Pulmonary artery endothelial cell (primary cell): ENCODE data around the gene RAPGEF1. TPM values are rescaled to one million over a fixed set of nuclear protein-coding genes. Genes with fewer than 3 reads are reported as not detected.
"Not testable (repeated sequence)": the region's sequence is repeated elsewhere in the genome, so short reads cannot be mapped to it uniquely, and the experiment has no call there.

Experiments used
- DNase-seq: peaks from one replicate; pipeline ENCODE4 v3.0.0-alpha.2; 2011; ENCODE audit warnings: low read depth, low spot score
- total RNA-seq: library from RNA; depleted of rRNA; stranded (reverse); fragments of >200 nt; gene quantifications from 2 replicates; pipeline ENCODE4 v1.2.3, GENCODE V29; 2014

The RAPGEF1 gene
- total RNA-seq, 1 donor from 2014 or later, result 49.3 TPM

DNA sequence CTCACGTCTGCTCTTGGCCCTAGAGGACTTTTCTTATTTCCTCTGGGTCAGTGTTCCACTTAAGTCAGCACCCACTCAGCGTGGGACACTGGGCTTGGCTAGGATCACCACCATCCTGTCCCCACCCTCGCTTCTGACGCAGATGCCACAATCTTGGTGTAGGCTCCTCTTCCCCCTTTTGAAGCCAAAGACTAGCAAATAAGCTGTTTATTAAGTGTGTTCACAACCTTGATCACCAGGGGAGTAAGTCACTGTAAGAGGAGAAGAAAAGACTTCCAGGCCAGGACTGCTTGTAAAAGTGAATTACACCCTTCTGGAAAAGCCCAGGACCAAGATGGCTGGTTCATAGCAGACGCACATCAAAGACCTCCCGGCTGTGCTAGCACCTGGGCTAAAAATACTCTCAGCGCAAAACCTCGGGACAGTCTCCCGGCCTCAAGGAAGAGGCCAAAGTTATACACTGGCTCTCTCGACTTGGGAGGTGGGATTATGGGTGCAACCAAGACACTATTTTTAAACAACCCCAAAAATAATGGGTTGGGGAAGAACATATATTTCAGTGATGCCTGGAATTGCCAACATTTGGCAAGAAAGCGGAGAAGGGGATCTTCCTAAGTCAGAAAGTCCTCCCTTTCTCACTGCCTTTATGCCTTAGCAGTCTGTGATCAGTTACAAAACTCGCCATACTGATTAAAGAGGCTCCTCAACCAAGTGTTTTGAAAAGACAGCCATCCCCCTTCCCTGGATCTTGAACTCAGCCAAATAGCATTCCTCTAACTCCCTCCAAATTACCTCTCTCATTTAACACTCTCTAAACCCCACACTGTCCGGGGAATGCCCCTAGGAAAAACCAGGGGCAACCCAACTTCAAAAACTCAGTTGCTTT is 69.4 kb downstream of the RAPGEF1 start:
- DNase-seq, result no peak

DNA sequence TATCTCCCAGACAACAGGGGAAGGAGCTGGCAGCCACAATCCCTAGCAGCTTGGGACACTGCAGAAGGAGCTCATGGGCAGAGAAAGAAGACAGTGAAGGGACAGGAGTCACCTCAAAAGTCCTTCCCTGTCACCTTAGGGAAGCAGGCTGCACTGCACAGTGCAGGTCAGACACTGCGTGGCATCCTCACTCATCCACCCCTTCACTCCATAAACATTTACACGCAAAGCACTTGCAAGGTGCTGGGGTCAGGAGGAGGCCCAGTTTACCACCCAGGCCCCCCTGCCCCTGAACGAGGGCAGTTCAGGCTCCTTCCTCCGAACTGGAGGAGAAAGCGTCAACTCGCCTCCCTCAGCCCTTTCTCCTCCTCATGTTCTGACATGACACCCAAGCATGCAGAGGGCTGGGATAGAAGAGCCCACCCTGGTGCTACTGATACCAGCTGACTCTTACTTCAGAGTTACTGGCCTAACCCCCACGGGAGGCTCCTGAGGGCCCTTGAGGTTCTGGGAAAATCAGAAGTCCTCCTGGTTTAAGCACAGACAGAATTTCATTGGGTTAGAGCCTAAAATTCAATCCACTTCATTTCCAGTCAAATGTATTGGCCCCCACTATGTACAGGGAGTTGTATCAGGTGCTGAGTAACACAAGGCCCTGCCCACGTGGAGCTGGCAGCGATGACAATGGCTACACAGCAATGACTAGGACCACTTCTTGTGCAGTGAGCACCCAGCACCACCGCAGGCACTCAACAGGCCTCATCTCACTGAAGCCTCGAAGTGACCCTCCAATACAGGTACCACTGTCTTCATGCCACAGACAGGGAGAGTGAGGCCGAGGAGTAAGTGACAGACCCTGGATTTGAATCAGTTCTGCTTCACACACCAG is 70.4 kb downstream of the RAPGEF1 start:
- no peak for DNase-seq

DNA sequence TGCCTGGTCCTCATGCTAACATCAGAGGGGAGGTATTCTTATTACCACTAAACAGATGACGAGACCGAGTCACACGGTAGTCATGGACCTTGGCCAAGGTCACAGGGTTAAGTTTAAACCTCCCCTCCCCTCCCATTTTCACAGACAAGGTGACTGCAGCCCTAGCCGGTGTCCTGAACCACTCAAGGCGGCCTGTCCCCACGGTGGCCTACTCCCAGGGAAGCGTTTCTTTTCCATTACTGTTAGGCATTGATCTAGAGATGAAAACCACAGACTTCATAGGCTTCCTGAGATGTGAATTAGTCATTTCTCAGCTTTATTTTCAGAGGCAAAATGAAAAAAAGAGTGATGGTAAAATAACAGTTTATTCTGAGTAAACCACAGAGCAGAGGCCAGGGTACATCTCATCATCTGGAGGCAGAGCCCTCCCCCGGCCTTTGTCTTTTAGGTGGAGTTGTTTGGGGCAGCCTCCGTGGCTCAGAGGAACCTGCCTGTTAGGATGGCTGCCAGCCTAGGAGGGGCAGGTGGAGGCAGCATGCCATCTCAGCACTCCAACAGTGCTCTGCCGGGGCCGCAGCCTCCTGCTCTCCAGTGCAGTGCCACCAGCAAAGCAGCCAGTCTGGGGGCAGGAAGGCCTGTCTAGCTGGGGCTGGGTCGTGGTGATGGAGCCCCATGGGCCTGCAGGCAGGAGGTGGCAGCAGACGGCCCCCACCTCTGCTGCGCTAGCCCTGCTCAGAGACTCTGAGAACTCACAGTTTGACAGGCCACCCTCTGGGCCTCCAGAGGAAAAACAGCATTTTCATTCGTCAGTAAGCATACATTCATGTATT is 71.2 kb downstream of the RAPGEF1 start:
- DNase-seq, result no peak

DNA sequence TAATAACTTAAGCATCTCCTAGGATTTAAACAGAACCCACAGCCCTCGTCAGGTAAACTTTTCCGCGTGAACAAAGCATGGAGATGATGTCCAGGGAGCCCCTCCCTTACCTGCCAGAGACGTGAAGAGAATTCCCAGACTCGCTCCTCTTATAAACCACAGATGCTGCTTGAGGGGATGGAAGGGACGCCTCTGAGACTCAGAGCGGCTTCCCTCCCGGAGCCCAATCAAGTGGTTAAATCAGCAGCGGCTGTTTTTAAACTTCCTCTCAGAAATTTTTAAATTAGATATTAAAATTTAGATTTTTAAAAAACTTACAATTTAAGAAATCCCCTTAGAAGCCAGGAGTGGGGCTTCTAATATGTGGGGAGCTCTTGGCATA is 71.8 kb downstream of the RAPGEF1 start:
- DNase-seq, result no peak

DNA sequence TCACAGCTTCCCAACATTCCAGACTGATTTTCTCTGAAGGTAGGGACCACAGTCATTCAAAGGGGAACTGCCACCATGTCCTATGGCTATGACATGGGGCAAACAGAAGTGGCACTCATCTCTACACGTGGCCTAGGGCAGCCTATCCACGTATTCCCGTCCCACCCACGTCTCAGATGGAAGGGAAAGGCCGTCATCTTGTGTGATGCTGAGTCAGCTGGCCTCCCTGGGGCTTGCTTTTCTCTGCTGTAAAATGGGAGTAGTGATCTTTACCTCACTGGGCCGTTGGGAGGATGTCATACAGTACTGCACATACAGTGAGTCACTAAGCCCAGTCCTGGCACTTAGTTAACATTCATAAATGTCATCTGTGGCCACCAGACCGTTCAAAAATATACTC is 72.3 kb downstream of the RAPGEF1 start:
- DNase-seq, result no peak

DNA sequence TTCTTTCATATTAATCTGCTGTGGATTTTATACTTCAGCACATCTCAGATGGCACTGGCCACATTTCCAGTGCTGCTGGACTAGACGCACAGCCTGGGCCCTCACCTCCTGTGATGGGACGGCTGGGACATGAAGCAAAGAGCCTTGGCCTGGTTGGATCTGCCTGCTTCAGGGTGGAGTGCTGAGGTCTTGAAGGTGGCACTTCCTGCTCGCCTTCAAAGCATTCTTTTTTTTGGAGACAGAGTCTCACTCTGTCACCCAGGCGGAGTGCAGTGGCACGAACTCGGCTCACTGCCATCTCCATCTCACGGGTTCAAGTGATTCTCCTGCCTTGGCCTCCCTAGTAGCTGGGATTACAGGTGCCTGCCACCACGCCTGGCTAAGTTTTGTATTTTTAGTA is 73.1 kb downstream of the RAPGEF1 start:
- DNase-seq, result no peak

DNA sequence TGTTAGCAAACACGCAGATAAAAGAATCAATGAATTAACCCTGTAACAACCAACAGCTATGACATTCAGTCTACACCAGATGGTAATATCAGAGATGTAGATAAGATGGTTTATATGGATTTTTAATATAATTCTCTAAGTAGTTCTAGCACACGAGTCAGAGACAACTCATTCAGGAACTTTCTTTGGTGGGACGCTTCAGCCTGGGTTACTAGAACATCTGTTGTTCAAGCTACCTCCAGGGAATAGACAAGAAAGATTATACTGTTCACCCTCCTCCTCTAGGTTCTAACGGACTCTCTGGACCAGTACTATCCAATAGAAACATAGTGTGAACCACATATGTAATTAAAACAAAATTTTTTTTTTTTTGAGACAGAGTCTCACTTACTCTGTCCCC is 73.8 kb downstream of the RAPGEF1 start:
- no peak for DNase-seq

DNA sequence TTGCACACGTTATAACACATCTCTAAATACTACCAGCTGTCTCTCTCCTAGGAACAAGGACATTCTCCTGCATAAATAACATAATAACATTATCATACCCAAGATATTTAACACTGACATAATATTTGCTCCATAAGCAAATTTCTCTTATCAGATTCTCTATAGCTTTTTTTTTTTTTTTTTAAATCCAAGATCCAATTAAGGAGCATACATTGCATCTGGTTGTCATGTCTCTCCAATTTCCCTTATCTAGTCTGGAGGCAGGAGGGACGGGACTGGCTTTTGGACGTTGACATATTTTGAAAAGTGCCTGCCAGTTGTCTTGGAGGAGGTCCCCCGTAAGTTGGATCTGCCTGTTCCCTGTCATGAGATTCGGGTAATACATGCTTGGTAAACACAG is 76.6 kb downstream of the RAPGEF1 start:
- DNase-seq, result no peak

DNA sequence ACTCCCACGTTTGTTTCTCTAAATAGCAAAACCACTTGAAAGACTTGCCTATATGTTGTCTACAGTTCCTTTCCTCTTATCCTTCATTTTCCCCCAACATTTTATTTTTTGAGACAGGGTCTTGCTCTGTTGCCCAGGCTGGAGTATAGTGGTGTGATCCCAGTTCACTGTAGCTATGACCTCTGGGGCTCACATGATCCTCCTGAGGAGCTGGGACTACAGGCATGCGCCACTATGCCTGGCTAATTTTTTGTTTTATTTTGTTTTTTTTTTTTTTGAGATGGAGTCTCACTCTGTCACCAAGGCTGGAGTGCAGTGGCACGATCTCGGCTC is 77.6 kb downstream of the RAPGEF1 start:
- not testable (repeated sequence) for DNase-seq

DNA sequence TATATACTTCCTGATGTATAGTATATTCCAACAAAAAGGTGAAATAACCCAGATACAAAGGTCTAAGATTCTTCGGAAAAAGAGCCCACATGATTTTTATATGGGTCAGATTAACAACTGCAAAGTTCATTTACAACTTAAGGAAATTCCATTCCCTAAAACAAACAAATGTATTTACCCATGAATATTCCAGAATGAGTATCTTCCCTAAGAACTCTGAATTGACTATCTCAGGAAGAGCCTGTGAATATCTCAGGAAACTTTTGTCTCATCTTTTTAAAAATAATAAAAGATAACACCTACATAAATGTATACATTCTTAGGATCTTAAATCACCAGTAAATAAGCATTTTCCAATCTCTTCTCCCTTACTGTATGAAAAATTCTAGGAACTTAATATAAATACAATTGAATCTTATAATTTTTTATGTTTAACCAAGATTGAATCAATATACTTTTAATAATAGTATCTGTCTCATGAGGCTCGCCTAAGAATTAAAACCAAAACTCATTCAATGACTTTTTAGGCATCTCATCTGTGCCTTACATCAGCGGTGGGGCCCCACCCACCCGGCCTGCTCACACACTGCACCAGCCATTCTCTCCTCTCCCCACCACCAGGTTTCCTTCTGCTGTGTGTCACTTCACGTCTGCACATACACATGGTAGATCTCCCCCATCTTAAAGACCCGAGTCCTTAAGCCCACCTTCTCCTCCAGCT is 78.1 kb downstream of the RAPGEF1 start:
- no peak for DNase-seq

DNA sequence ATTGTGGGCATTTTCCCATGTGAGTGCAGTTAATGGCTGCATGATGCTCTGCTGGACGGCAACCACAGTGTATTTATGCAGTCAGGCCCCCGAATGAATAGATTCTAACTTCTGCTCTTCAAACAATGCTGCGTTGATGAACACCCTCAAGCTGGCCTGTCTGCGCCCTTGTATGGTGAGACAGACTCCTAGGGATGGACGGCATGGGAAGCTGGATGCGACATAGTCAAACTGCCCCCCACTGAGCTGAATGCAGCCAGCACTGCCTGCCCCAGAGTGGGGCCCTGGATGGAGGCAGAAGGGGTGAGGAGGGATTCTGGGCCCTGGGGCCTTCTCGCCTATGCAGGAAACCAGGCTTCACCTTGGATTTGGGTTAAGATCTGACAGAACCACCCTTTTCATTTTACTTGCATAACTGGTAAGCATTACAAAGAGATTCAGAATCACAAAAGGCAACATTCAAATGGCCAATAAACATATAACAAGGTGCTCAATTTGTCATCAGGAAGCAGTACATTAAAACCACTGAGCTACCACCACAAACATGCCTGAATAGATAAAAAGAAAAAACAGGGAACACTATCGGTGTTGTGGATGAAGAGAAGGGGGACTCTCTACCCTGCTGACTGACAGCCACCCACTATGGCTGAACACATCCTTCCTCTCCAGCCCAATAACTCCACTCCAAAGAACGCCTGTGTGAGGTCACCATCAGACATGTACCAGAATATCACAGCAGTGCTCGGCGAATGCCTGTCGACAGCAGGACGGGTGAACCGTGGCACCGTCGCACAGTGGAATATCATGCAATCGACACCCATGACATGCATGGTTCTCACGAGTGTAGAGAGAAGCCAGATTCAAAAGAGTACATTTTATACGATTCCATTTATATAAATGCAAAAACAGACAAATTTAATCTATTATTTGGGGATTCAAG is 79.1 kb downstream of the RAPGEF1 start:
- DNase-seq, result no peak

DNA sequence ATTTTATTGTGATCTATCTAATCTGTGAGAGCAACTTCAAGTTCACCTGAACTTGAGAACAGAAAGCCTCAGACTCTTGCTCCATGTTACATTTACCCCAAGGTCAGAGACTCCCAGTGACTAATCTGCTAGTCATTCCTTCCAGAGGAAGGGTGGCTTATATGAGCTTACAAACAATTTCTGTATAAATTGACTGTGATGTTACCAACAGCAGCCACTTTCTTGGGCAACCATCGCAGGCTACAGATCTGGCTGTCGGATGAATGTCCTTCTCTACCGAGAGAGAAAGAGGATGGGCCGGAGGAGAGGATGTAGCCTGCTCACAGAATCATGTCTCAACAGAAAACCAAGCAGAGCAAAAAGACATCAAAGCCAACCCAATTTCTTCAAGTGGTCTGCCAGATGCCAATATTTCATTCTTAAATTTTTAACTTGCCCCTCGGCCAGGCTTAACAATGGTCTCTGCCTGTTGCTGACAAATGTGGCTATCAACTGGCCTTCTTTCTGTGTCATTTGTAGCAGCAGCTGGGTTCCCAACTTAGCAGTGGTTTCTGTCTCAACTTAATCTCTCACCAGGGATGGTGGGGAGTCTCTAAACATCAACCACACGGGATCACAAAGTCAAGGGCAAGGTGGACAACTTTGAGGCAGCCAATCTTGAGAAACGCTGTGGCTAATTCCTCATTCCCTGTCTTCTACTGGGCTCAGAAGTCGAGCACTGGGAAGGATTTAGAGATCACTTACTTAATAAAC is 81.3 kb downstream of the RAPGEF1 start:
- DNase-seq, result peak; percentile 80

DNA sequence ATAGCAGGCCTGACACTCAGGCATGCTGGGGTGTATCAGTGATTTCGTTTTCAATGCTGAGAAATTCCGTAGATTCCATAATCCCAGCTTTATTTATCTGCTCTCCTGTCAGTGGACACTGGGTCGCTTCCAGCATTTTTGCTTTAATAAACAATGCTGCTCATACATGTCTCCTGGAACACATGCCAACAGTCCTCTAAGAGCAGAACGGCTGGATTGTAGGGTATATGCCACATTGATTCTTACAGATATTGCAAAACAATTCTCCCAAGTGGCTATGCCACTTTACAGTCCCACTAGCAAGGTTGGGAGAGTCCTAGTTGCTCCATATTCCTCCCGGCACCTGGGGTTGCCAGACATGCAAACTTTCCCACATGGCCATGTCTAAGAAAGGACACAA is 81.9 kb downstream of the RAPGEF1 start:
- no peak for DNase-seq

DNA sequence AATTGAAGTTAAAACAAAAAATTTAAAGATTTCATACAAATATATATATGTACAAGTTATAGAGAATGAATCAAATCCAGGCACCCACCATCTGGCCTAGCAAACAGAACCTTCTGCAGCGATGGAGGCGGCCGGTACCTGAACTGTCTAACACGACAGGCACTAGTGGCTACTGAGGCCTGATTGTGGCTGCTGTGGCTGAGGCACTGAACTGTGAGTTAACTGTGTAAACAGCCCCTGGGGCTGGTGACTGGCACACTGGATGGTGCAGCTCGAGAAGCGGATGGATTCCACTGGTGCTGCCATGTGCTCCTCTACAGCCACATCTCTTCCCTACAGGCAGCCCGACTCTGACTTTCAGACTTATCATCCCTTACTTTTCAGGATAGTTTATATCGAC is 82.4 kb downstream of the RAPGEF1 start:
- no peak for DNase-seq

DNA sequence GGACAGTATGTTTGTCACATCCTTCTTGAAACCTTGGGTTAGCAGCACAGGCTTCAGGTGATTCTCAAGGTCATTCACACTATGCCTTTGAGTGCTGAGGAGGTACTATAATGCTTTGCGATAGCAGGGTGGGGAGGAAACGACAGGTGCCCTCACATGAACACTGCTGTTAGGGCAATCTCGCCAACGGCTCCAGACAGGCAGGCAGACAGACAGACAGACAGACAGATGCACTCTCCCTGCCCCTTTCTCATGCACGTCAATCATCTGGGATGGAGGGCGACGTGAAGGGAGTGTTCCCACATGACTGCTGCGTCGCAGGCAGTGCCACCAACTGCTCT is 82.9 kb downstream of the RAPGEF1 start:
- no peak for DNase-seq

DNA sequence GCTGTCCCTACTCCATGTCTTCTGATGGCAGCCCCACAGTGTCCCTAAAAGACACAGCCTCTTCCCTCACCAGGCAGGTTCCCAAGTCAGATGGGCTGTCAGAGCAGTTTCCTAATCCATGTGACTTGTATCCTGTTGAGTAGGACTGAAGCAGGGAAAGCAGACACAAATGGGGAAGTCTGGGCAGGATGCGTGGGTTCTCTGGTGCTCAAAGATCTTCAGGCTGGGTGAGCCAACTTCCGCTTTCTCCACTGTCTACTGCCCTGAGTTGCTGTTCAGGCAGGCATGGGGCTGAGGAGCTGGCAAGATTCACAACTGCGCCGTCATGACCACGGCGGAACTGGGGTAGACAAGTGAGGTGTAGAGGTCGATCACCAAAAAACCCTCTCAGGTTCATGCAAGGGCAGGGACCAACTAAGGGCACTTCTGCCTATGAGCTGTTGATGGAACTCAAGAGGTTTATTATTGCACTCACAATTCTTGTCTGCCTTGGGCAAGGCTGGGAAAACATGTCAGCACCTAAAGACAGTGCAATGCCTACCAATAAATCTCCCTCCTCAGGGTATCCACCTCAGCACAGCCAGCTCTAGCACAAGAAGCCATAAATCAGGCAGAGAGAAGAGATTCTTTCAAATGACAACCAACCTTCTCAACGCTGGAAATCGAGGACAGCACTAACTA is 83.4 kb downstream of the RAPGEF1 start:
- DNase-seq, result peak; percentile 93

DNA sequence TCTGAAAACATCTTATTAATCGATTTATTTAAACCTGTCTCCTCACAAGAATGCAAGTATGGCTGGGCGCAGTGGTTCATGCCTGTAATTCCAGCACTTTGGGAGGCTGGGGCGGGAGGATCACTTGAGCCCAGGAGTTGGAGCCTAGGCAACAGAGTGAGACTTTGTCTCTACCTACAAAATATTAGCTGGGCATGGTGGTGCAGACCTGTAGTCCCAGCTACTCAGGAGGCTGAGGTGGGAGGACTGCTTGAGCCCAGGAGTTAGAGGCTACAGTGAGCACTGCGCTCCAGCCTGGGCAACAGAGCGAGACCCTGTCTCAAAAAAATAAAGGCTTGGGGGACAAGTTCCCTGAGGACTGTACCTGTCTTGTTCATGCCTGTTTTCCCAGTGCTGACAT is 85.5 kb downstream of the RAPGEF1 start:
- DNase-seq, result not testable (repeated sequence)

DNA sequence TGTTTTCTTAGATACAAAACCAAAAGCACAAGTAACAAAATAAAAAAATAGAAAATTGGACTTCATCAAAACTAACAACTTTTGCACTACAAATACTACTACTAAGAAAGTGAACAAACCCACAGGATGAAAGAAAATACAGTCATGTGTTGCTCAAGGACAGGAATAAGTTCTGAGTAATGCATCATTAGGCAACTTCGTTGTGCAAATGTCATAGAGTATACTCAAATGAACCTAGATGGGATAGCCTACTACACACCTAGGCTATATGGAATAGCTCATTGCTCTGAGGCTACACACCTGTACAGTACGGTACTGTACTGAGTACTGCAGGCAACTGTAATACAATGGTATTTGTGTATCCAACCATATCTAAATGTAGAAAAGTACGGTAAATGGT is 88.3 kb downstream of the RAPGEF1 start:
- DNase-seq, result no peak

DNA sequence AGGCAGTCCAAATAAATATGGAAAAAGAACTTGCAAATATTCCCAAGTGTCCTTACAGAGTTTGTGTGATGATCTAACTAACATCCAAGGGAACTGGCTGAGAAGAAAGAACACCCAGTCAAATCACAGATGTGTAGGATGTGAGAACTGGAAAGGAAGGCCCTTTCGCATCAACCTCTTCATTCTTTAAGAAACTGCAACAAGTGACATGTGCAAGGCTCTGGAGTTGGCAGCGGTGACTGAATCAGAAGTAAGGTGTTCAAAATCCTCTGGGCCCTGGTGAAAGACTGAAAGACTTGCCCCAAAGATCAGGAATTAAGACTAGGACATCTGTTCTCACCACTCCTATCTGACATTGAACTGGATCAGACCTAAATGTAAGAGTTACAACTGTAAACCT is 88.7 kb downstream of the RAPGEF1 start:
- no peak for DNase-seq
